HG03175 (cell line): ENCODE measurements around the gene TGFA.

ENCODE experiments used
- ATAC-seq: cut with Tn5 transposase; IDR thresholded peaks from one replicate; pipeline ENCODE4 v1.9.1; 2021; ENCODE audit warnings: mild to moderate bottlenecking, moderate library complexity; ENCODE audit not compliant: unreplicated experiment

The TGFA gene

DNA sequence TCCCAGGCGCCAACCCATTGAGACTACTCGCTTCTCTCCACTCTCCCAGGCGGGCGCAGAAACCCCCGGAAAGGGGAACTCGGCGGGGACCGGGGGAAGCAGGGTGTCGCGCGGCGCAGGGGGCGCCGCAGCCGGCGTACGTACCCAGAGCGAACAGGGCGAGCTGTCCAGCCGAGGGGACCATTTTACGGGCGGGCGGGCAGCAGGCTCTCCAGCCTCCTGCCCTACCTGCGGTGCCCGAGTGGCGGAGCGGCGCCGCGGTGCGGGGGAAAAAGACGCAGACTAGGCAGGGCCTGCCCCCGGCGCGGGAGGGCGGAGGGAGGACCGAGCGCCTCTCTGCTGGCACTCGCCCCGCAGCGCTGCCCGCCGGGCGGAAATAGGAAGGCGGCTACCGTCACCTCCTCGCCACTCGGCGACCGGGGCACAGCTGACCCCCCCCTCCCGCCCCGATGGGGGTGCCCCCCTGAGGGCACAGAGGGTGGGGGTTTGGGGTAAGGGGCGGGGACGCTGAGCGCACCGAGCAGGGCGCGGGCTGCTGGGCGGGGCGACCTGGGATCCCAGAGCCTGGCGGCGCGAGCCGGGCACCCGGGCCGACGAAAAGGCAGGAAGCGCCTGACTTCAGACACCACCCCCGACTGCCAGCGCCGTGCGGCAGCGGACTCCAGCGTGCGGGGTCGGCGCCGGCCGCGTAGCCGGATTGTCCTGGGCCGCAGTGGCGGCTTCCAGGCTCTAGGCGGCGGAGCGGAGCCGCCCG, at the start of gene TGFA:
Gene TGFA, minus strand, starts transcription at position 243 of the 754 bp plus-strand sequence. Its CDS starts 59 bp downstream, at position 184.
- peak; percentile 78 for ATAC-seq

DNA sequence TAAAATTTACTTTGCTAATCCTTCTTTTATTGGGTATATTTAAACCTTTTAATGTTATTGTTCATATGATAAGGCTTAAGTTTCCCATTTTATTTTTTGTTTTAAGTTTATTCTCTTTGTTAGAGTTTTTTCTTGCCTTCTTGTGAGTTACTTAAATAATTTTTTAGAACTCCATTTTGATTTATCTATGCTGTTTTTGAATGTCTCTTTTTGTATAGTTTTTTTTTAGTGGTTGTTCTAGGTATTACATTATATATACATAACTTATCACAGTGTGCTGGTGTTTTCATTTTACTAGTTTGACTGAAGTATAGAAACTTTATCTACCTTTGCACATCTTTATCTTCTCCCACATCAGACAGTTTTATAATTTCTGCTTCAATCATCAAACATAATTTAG, 49.4 kb upstream of the TGFA start:
- ATAC-seq: no peak

- ATAC-seq: no peak
Observed at GRCh38 chr2:70598197-70598596, 44.6 kb upstream of the TGFA start.

- ATAC-seq: no peak
Observed at GRCh38 chr2:70596739-70597138, 43.1 kb upstream of the TGFA start.

DNA sequence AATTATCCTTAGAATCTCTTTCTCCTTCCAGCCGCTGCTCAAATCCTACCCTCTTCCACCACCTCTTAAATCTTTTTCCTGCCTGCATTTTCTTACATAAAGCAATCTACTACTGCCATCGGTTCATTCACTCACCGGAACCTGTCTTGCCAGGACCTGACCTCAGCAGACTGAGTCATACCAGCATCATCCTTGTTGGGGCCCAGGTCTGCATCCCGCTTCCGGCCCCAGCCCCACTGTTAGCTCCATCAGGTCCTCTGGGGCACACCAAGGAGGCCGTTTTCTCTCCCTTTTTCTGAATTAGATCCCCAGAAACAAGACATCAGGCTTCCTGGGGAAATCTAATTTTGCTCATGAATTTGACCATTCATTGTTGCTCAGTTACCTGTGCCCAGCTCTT, 42.7 kb upstream of the TGFA start:
- ATAC-seq: no peak

- ATAC-seq: no peak
Observed at GRCh38 chr2:70583091-70583490, 29.5 kb upstream of the TGFA start.

- ATAC-seq: no peak
Observed at GRCh38 chr2:70580352-70580751, 26.7 kb upstream of the TGFA start.

GRCh38 chr2:70574618-70575017, 21.0 kb upstream of the TGFA start:
- ATAC-seq: no peak

DNA sequence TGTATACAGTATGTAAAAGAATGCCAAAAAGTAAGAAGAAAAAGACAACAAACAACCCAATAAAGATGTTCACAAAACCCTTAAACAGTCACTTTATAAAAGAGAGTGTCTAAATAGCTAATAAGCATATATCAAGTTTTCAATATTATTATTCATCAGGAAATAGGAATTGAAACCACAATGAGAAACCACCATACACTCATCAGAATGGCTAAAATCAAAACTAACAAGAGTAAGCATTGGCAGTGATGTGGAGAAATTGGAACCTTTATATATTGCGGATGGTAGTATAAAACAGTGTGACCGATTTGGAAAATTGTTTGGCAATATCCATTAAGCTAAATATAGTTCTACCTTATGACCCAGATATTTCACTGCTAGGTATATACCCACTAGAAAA, 20.5 kb upstream of the TGFA start:
- ATAC-seq: no peak

- ATAC-seq: no peak
Observed at GRCh38 chr2:70570041-70570661, 16.5 kb upstream of the TGFA start.

- no peak for ATAC-seq
Observed at GRCh38 chr2:70569559-70569958, 15.9 kb upstream of the TGFA start.

GRCh38 chr2:70566906-70567305, 13.3 kb upstream of the TGFA start:
- ATAC-seq: no peak

- no peak for ATAC-seq
Observed at GRCh38 chr2:70566464-70566863, 12.8 kb upstream of the TGFA start.

DNA sequence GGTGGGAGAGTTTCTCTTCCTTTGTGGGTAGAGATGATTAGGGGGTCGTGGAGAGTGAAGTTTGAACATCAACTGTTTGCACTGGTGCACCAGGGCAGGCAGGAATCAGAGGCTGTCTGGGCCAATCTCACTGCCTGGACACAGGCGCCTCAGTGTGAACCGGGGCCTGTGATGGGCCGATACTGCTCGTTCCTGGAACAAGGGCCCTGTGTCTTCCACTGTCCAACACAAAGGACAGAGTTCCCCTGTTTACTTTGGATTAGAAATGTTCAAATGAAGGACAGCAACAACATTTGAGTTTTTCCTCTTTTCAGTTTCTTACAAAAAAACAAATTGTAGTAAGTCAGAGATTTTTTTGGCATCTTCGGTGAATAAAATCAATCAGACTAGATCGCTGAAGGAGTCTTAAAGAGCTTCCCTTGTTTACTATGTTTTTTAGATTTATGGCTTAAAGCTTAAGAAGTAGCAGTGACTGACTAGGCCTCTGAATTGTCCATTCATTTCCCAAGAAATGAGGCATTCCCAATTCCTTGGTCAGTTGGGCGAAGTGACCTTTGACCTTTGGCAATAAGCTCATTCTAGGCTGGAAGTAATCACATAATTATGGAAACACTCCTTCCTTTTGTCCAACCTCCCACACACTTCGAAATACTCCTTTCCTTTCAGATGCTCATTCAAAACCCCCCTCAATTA, 11.6 kb upstream of the TGFA start:
- no peak for ATAC-seq

GRCh38 chr2:70561893-70562292, 8.3 kb upstream of the TGFA start:
- ATAC-seq: no peak

DNA sequence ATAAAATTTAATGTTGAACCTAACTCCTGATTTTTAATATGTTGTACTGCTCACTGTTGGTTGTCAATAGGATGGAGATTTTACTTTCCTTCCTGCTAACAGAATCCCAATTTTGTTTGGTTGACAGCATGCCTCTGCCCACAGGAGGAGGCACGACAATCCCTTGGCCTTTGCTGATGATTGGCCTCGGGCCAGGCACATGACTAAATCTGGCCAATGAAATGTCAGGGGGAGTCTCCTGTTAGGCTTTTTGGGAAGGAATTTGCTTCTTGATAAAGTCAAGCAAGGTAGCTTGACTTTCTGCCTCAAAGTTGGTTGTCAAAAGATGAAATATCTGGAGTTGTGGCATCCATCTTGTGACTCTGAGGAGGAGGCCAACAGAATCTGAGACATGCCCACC, 6.8 kb upstream of the TGFA start:
- no peak for ATAC-seq

DNA sequence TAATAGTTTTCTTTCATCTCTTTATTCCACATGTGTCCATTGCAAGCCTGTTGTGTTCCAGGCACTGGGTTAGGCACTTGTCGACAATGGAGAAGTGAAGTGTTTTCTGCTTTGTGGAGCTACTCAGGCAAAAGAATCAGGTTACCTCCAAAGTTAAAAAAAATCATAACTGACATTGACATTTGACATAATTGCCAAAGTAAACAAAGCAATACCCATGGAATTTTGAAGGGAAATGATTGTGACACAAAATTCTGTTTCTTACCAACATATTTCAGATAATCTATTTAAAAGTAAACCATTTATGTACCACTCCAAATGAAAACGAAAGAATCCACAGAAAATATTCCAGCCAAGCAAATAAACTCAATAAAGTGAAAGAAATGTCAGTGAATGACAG, 6.4 kb upstream of the TGFA start:
- ATAC-seq: no peak

DNA sequence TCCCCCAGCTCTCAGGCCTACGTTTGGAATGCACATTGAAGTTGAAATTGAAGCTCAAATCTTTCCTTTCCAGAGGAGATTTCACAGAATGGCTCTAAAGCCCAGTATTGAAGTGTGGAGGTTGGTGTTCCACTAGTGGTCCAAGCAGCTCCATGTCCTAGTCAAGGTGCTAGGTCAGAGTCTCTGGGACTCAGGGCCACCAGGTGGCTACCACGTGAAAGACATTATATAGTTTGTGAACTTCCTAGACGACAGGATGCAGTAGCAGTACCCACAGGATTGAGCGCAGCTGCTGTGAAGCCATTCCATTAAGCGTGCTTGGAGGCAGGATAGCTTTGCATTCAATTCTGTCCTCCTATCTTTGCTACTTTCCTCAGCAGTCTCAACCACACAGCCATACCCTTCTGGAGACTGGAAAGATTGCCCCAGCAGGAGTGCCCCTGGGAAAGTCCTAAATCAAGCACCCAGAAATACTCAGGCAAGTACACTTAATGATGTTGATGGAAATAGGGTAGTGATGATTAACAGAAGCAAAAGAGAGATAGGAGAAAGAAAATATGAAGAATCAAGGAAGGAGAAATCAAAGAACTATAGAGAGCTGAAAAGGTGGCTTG, 4.7 kb upstream of the TGFA start:
- no peak for ATAC-seq

DNA sequence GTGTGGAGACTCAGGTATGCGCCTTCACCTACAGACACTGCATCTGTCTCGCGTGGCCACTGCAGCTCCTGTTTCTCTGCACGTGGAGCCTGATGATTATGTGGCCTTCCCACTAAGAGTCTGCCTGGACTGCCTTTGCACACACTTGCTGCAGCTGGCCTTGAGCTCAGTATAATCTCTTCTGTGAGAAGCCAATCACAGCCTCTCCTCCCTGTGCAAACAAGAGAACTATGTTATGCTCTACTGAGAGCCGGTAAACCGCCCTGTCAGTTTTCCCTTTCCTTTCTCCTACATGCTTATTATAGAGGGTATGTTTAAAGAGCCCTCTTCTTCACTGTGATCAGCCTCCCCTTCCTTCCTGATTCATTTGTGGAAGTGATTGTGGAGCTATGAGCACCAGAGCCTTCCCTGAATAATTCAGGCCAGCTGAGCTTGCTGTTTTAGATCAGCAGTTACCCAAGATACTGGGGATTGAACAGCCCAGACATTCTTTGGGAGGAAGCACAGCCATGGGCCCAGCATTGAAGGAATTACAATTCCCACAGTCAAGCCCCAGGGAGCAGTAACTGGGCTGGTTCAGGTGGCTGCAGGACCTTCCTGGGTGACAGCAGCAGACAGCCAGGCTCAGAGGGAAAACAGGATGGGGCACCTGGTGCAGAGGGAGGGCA, 3.7 kb upstream of the TGFA start:
- no peak for ATAC-seq

GRCh38 chr2:70556608-70557007, 3.0 kb upstream of the TGFA start:
- no peak for ATAC-seq

GRCh38 chr2:70554338-70554892, 789 bp upstream of the TGFA start:
- ATAC-seq: no peak
